H1 (cell line): ENCODE data around the gene ARHGAP24. TPM values are rescaled to one million over a fixed set of nuclear protein-coding genes. Genes with fewer than 3 reads are reported as not detected.

Experiments
- CTCF ChIA-PET: fragments of 300-600 bp; sonication (Branson Sonifier 250); formaldehyde crosslinking; loops from one replicate; lab custom pipeline; 2021; ENCODE audit not compliant: partially characterized antibody; lab: Charles Lee
- POLR2A ChIA-PET: fragments of 300-600 bp; sonication (Branson Sonifier 250); formaldehyde crosslinking; loops from one replicate; lab custom pipeline; 2021; ENCODE audit warnings: inconsistent platforms; ENCODE audit not compliant: partially characterized antibody; lab: Charles Lee
- DNase-seq, 2 experiments: peaks; one replicate each; pipeline versions ENCODE4 v3.0.0 to v3.0.0-alpha.2; 2010 to 2022; ENCODE audit warnings: low spot score in 2 of 2, low read depth in 1 of 2, mixed read lengths in 1 of 2
- FAIRE-seq: peaks from 2 replicates; lab custom pipeline; 2011; peaks lifted over from hg19 to GRCh38; lab: Jason Lieb, UNC
- H2AFZ ChIP-seq: 2 replicates; pipeline ENCODE4 v1.8.1; 2012; ENCODE audit warnings: low read length, inconsistent platforms
- H2AK5ac ChIP-seq: 2 replicates; pipeline ENCODE4 v1.6.1; 2013; ENCODE audit warnings: low read depth, low read length
- H2BK120ac ChIP-seq: replicated peaks from 2 replicates; pipeline ENCODE3; 2013; ENCODE audit warnings: low read depth, low read length, inconsistent platforms
- H2BK12ac ChIP-seq: 2 replicates; pipeline ENCODE4 v1.6.1; 2013; ENCODE audit warnings: low read depth, low read length
- H2BK15ac ChIP-seq: 2 replicates; pipeline ENCODE4 v1.6.1; 2013; ENCODE audit warnings: low read length
- H2BK20ac ChIP-seq: 2 replicates; pipeline ENCODE4 v1.6.1; 2013; ENCODE audit warnings: low read length
- H2BK5ac ChIP-seq: 2 replicates; pipeline ENCODE4 v1.6.1; 2013; ENCODE audit warnings: low read depth, low read length
- H3K14ac ChIP-seq: 2 replicates; pipeline ENCODE4 v1.6.1; 2013; ENCODE audit warnings: inconsistent platforms; ENCODE audit not compliant: insufficient read length
- H3K18ac ChIP-seq: 2 replicates; pipeline ENCODE4 v1.6.1; 2013; ENCODE audit warnings: low read length; ENCODE audit errors: extremely low read depth
- H3K23ac ChIP-seq: 2 replicates; pipeline ENCODE4 v1.6.1; 2013; ENCODE audit warnings: inconsistent platforms; ENCODE audit not compliant: insufficient read length
- H3K23me2 ChIP-seq: 2 replicates; pipeline ENCODE4 v1.6.1; 2013; ENCODE audit warnings: low read depth, low read length
- H3K27ac ChIP-seq: 2 replicates; pipeline ENCODE4 v1.6.1; 2011; ENCODE audit warnings: low read depth, low read length, inconsistent platforms
- H3K27me3 ChIP-seq, 4 experiments: replicated peaks in 1 of 4; 1 replicate in 1 of 4; 2 replicates in 3 of 4; pipeline versions ENCODE4 v1.6.1 to v1.8.1; 2011 to 2013; ENCODE audit warnings: low read length in 3 of 4, mild to moderate bottlenecking in 3 of 4, inconsistent platforms in 2 of 4, mixed read lengths in 2 of 4, moderate library complexity in 1 of 4; ENCODE audit not compliant: control insufficient read depth in 3 of 4, insufficient read depth in 3 of 4; ENCODE audit errors: extremely low read depth in 1 of 4
- H3K36me3 ChIP-seq, 4 experiments: 2 replicates each; pipeline versions ENCODE4 v1.6.1 to v1.8.1; 2011 to 2013; ENCODE audit warnings: mild to moderate bottlenecking in 4 of 4, low read length in 3 of 4, moderate library complexity in 2 of 4, control low read depth in 1 of 4, inconsistent platforms in 1 of 4; ENCODE audit not compliant: insufficient read depth in 4 of 4, control insufficient read depth in 2 of 4
- H3K4ac ChIP-seq: replicated peaks from 2 replicates; pipeline ENCODE3; 2013; ENCODE audit warnings: low read length, low read depth, mixed read lengths, inconsistent platforms; ENCODE audit not compliant: insufficient read length
- H3K4me1 ChIP-seq, 4 experiments: replicated peaks in 1 of 4; 1 replicate in 1 of 4; 2 replicates in 3 of 4; pipeline versions ENCODE4 v1.6.1 to v1.8.1; 2011 to 2013; ENCODE audit warnings: low read length in 3 of 4, inconsistent platforms in 2 of 4, mixed read lengths in 1 of 4; ENCODE audit not compliant: insufficient read depth in 4 of 4, control insufficient read depth in 3 of 4
- H3K4me2 ChIP-seq, 2 experiments: 2 replicates each; pipeline versions ENCODE4 v1.6.1 to v1.8.1; 2011 to 2013; ENCODE audit warnings: low read depth in 2 of 2, low read length in 2 of 2, control low read depth in 1 of 2, inconsistent platforms in 1 of 2, mild to moderate bottlenecking in 1 of 2; ENCODE audit not compliant: insufficient read depth in 1 of 2
- H3K4me3 ChIP-seq, 4 experiments: fragments of 200-600, 300-600 bp in 1 of 4; sonication (generic), shearing (Covaris generic), sonication (Bioruptor Twin) in 1 of 4; 2 replicates each; pipeline versions ENCODE4 v1.5.1 to v1.8.1; 2011 to 2016; ENCODE audit warnings: low read length in 4 of 4, low read depth in 3 of 4, control low read depth in 2 of 4, inconsistent platforms in 2 of 4, mild to moderate bottlenecking in 2 of 4, mixed read lengths in 1 of 4, moderate library complexity in 1 of 4; ENCODE audit not compliant: insufficient read depth in 2 of 4; ENCODE audit errors: extremely low read depth in 1 of 4
- H3K56ac ChIP-seq: replicated peaks from 2 replicates; pipeline ENCODE3; 2013; ENCODE audit warnings: low read depth, mild to moderate bottlenecking, mixed read lengths, low read length, inconsistent platforms; ENCODE audit not compliant: insufficient read length
- H3K79me1 ChIP-seq: 2 replicates; pipeline ENCODE4 v1.6.1; 2013; ENCODE audit warnings: low read depth, low read length, control low read depth
- H3K79me2 ChIP-seq, 2 experiments: 2 replicates each; pipeline versions ENCODE4 v1.6.1 to v1.8.1; 2012 to 2013; ENCODE audit warnings: low read length in 2 of 2, mild to moderate bottlenecking in 2 of 2, inconsistent platforms in 1 of 2; ENCODE audit not compliant: insufficient read depth in 2 of 2, control insufficient read depth in 1 of 2
- H3K9ac ChIP-seq, 4 experiments: replicated peaks in 1 of 4; 1 replicate in 1 of 4; 2 replicates in 3 of 4; pipeline versions ENCODE4 v1.6.1 to v1.8.1; 2011 to 2013; ENCODE audit warnings: low read depth in 3 of 4, low read length in 3 of 4, control low read depth in 2 of 4, mild to moderate bottlenecking in 2 of 4, moderate library complexity in 2 of 4, inconsistent platforms in 1 of 4; ENCODE audit errors: extremely low read depth in 1 of 4
- H3K9me3 ChIP-seq, 2 experiments: 2 replicates each; pipeline versions ENCODE4 v1.6.1 to v1.8.1; 2012 to 2013; ENCODE audit warnings: mild to moderate bottlenecking in 2 of 2, moderate library complexity in 2 of 2, control low read depth in 1 of 2, inconsistent platforms in 1 of 2, low read depth in 1 of 2, low read length in 1 of 2, mixed read lengths in 1 of 2; ENCODE audit not compliant: insufficient read depth in 2 of 2
- H4K20me1 ChIP-seq, 2 experiments: replicated peaks in 1 of 2; 2 replicates each; pipeline versions ENCODE3 to v1.8.1; 2011 to 2013; ENCODE audit warnings: inconsistent platforms in 2 of 2, low read length in 2 of 2, mild to moderate bottlenecking in 1 of 2; ENCODE audit not compliant: insufficient read depth in 2 of 2, control insufficient read depth in 1 of 2
- H4K5ac ChIP-seq: 2 replicates; pipeline ENCODE4 v1.6.1; 2013; ENCODE audit warnings: low read length, low read depth, mixed read lengths, inconsistent platforms; ENCODE audit not compliant: insufficient read length
- H4K8ac ChIP-seq: 2 replicates; pipeline ENCODE4 v1.8.0; 2013; ENCODE audit warnings: mild to moderate bottlenecking, moderate library complexity, low read length, inconsistent platforms; ENCODE audit not compliant: insufficient read depth; ENCODE audit errors: extremely low read depth
- H4K91ac ChIP-seq: replicated peaks from 2 replicates; pipeline ENCODE3; 2013; ENCODE audit warnings: low read length, mixed read lengths, inconsistent platforms; ENCODE audit not compliant: insufficient read length
- CREB1 ChIP-seq: IDR thresholded peaks from 2 replicates; pipeline ENCODE4 v1.6.1; 2012; ENCODE audit warnings: inconsistent platforms
- HDAC2 ChIP-seq, 2 experiments: fragments of 300-600 bp in 1 of 2; sonication (generic) in 1 of 2; IDR thresholded peaks; 2 replicates each; pipeline ENCODE4 v1.6.1; 2011 to 2012; ENCODE audit warnings: low read depth in 2 of 2, low read length in 2 of 2, mild to moderate bottlenecking in 2 of 2, moderate library complexity in 2 of 2, borderline replicate concordance in 1 of 2, inconsistent platforms in 1 of 2
- MAFK ChIP-seq: IDR thresholded peaks from 2 replicates; pipeline ENCODE4 v1.6.1; 2012; ENCODE audit warnings: low read depth, mild to moderate bottlenecking, improper control_type of control experiment, low read length
- POLR2AphosphoS5 ChIP-seq: IDR thresholded peaks from 2 replicates; pipeline ENCODE4 v1.6.1; 2011; ENCODE audit warnings: low read depth, low read length
- POU5F1 ChIP-seq: IDR thresholded peaks from 2 replicates; pipeline ENCODE4 v1.6.1; 2011; ENCODE audit warnings: low read depth, mild to moderate bottlenecking, low read length, moderate library complexity
- WGBS, 2 experiments: shearing (Covaris generic) in 1 of 2; methylation state at CpG; one replicate each; pipeline versions ENCODE4 v1.1.6 to v1.1.7; 2013 to 2015; ENCODE audit warnings: low lambda C conversion rate in 2 of 2, mixed read lengths in 2 of 2, inconsistent platforms in 1 of 2, low coverage in 1 of 2, missing lambda C conversion rate in 1 of 2; ENCODE audit not compliant: insufficient replicate concordance in 2 of 2, insufficient coverage in 1 of 2, insufficient read length in 1 of 2; ENCODE audit errors: extremely low coverage in 1 of 2, missing lambda C conversion rate in 1 of 2; 5-methylcytosine and 5-hydroxymethylcytosine counted together
- polyA plus RNA-seq, 7 experiments: library from polyadenylated mRNA; depleted of rRNA in 3 of 7; stranded (reverse) in 5 of 7; unstranded in 2 of 7; fragments of >200 nt in 5 of 7; fragments of 200-250 nt in 2 of 7; gene quantifications; 1 replicate in 5 of 7; 2 replicates in 1 of 7; 4 replicates in 1 of 7; pipeline versions ENCODE4 v1.2.1 to v1.2.3, GENCODE V29; 2011 to 2013; ENCODE audit warnings: missing spikeins in 2 of 7, mixed read lengths in 2 of 7
- total RNA-seq: library from RNA; stranded (reverse); fragmentation: NEBNext Ultra II Directional; extraction: Animal tissue kit (Norgen Biotek cat#: 25700); gene quantifications from 2 replicates; pipeline ENCODE4 v1.2.1, GENCODE V29; 2021
- TF ChIP-seq, protein P1 (sequence below): IDR thresholded peaks from 2 replicates; pipeline ENCODE4 v1.6.1; 2012; ENCODE audit warnings: low read length, inconsistent platforms

ARHGAP24 gene
- total and polyA plus RNA-seq, 2 of the 8 experiments (the other 6 are each of a cell fraction or from before 2014, with no cell fraction given) = 0.08 to 0.50 TPM

GRCh38 chr4:85854546-85854945 lies 379.6 kb downstream of the ARHGAP24 start:
- H3K56ac ChIP-seq = no peak overlapping the region

More at GRCh38 chr4:85854546-85854945, 379.6 kb downstream of the ARHGAP24 start:
- H3K18ac ChIP-seq = no peak overlapping the region
- H2BK15ac ChIP-seq = no peak overlapping the region
- H2BK20ac ChIP-seq = no peak overlapping the region
- no peak overlapping the region for H2BK5ac ChIP-seq
- H3K27me3 ChIP-seq = no peaks in the 10 kb centered on the region
- no peak for DNase-seq
- no peak overlapping the region for H2AFZ ChIP-seq
- TF ChIP-seq POLR2AphosphoS5 = no peak
- no peak for TF ChIP-seq HDAC2 (IDR thresholded peaks at IDR 0.05; ENCODE audit: borderline replicate concordance in 1 of 2, low read depth in 2 of 2, low read length in 2 of 2)
- TF ChIP-seq CREB1 = no peak
- TF ChIP-seq, protein P1, sequence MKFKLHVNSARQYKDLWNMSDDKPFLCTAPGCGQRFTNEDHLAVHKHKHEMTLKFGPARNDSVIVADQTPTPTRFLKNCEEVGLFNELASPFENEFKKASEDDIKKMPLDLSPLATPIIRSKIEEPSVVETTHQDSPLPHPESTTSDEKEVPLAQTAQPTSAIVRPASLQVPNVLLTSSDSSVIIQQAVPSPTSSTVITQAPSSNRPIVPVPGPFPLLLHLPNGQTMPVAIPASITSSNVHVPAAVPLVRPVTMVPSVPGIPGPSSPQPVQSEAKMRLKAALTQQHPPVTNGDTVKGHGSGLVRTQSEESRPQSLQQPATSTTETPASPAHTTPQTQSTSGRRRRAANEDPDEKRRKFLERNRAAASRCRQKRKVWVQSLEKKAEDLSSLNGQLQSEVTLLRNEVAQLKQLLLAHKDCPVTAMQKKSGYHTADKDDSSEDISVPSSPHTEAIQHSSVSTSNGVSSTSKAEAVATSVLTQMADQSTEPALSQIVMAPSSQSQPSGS = no peak
- no peak for TF ChIP-seq POU5F1
- TF ChIP-seq MAFK = no peak
- no peak for FAIRE-seq
- no peaks in the 10 kb centered on the region for H3K79me2 ChIP-seq
- no peak overlapping the region for H3K14ac ChIP-seq
- no peak overlapping the region for H4K5ac ChIP-seq
- POLR2A ChIA-PET = no interaction called here
- no peaks in the 10 kb centered on the region for H3K79me1 ChIP-seq
- no peak overlapping the region for H3K9ac ChIP-seq
- H3K4me3 ChIP-seq = no peak overlapping the region
- no peak overlapping the region for H4K91ac ChIP-seq
- no peaks in the 10 kb centered on the region for H3K36me3 ChIP-seq
- H3K4me1 ChIP-seq = no peaks in the 10 kb centered on the region
- CTCF ChIA-PET = no interaction called here
- H2BK12ac ChIP-seq = no peak overlapping the region
- 95% methylated on average over 2 of the region's 2 CpGs; no CpG with 5 or more reads in 1 of the 2 experiments for WGBS, 2 experiments
- H4K20me1 ChIP-seq = no peaks in the 10 kb centered on the region
- H2BK120ac ChIP-seq = no peak overlapping the region
- H3K27ac ChIP-seq = no peak overlapping the region
- H3K23me2 ChIP-seq = no peaks in the 10 kb centered on the region
- H3K9me3 ChIP-seq = no peaks in the 10 kb centered on the region
- no peak overlapping the region for H3K4me2 ChIP-seq
- no peak overlapping the region for H3K4ac ChIP-seq
- no peak overlapping the region for H4K8ac ChIP-seq
- H3K23ac ChIP-seq = no peak overlapping the region
- no peak overlapping the region for H2AK5ac ChIP-seq
